Ascending aorta (tissue), 2 donors: ENCODE results near the gene KSR2. TPM values are rescaled to one million over a fixed set of nuclear protein-coding genes. Genes with fewer than 3 reads are reported as not detected.

Experiments used
- DNase-seq, 2 donors: peaks; one replicate each; pipeline ENCODE4 v3.0.0-alpha.2; 2019; ENCODE audit warnings: low spot score in 2 of 2
- H3K27ac ChIP-seq, 2 donors: fragments of 200-600 bp; sonication (generic); one replicate each; pipeline ENCODE4 v1.5.1; 2016 to 2017; ENCODE audit warnings: mild to moderate bottlenecking in 1 of 2
- H3K27me3 ChIP-seq: fragments of 200-600 bp; sonication (generic); one replicate; pipeline ENCODE4 v1.5.1; 2017
- H3K36me3 ChIP-seq, 2 donors: fragments of 200-600 bp; sonication (generic); one replicate each; pipeline ENCODE4 v1.5.1; 2016
- H3K4me1 ChIP-seq, 2 donors: fragments of 200-600 bp; sonication (generic); one replicate each; pipeline ENCODE4 v1.5.1; 2016 to 2017; ENCODE audit warnings: mild to moderate bottlenecking in 1 of 2
- H3K4me3 ChIP-seq, 2 donors: fragments of 200-600 bp; sonication (generic); one replicate each; pipeline ENCODE4 v1.5.1; 2016 to 2017; ENCODE audit warnings: mild to moderate bottlenecking in 1 of 2
- H3K9me3 ChIP-seq, 2 donors: fragments of 200-600 bp; sonication (generic); one replicate each; pipeline ENCODE4 v1.5.1; 2016
- intact Hi-C: fragments of 100-400 bp; cut with DNase I; formaldehyde crosslinking; loops from one replicate; pipeline ENCODE4 v1.15.1; 2023
- total RNA-seq: library from RNA; depleted of rRNA; stranded (reverse); fragments of >200 nt; gene quantifications from one replicate; pipeline ENCODE4 v1.1.0, GENCODE V29; 2016
- TF ChIP-seq, protein P1 (sequence below), 3 experiments: fragments of 200-600 bp in 2 of 3; fragments of 450-650 bp in 1 of 3; sonication (generic) in 2 of 3; IDR thresholded peaks; one replicate each; pipeline ENCODE4 v1.5.1; 2016 to 2019; ENCODE audit warnings: antibody characterized with exemption in 3 of 3, mild to moderate bottlenecking in 1 of 3, moderate library complexity in 1 of 3

KSR2 gene
- total RNA-seq, 1 donor from 2014 or later: 0.11 TPM

DNA sequence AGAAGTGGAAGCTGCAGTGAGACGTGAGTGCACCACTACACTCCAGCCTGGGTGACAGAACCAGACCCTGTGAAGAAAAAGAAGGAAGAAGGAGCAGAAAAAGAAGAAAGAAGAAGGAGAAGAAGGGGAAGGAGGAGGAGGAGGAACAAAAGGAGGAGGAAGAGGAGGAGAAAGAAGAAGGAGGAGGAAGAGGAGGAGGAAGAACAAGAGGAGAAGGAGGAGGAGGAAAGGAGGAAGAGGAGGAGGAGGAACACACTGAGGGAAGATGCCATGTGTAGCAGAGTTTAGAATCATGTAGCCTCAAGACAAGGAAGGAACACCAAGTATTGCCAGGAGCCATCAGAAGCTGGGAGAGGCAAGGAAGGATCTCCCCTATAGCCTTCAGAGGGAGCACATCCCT, 241.5 kb downstream of the KSR2 start:
- Histone ChIP-seq H3K9me3 (no peaks in the 10 kb centered on the region), H3K27ac (no peak overlapping the region), H3K27me3 (no peaks in the 10 kb centered on the region), H3K36me3 (no peaks in the 10 kb centered on the region), H3K4me3 (no peak overlapping the region), H3K4me1 (no peaks in the 10 kb centered on the region)
- DNase-seq: no peak
- intact Hi-C loops: no loop called here
- TF ChIP-seq, protein P1, sequence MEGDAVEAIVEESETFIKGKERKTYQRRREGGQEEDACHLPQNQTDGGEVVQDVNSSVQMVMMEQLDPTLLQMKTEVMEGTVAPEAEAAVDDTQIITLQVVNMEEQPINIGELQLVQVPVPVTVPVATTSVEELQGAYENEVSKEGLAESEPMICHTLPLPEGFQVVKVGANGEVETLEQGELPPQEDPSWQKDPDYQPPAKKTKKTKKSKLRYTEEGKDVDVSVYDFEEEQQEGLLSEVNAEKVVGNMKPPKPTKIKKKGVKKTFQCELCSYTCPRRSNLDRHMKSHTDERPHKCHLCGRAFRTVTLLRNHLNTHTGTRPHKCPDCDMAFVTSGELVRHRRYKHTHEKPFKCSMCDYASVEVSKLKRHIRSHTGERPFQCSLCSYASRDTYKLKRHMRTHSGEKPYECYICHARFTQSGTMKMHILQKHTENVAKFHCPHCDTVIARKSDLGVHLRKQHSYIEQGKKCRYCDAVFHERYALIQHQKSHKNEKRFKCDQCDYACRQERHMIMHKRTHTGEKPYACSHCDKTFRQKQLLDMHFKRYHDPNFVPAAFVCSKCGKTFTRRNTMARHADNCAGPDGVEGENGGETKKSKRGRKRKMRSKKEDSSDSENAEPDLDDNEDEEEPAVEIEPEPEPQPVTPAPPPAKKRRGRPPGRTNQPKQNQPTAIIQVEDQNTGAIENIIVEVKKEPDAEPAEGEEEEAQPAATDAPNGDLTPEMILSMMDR (IDR thresholded peaks at IDR 0.05): no peak

DNA sequence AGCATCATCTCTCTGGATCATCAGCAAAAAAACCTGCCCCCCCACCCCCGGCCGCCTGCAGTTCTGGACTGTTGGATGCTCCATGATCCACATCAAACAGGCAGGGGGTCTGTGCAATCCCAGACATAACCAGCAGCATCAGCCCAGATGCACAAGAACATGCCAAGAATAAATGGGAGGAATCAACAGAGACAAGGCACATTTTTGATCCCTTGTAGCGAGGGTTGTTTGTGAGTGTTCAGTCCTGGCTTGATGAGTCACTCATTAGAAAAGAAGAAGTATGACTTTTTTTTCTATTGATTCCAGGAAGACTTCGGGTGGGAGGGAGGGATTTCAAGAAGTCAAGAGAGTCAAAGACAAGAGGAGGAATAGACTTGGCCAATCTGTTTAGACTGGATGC, 244.2 kb downstream of the KSR2 start:
- Histone ChIP-seq H3K36me3 (no peaks in the 10 kb centered on the region), H3K27ac (no peak overlapping the region), H3K9me3 (no peaks in the 10 kb centered on the region), H3K4me1 (no peaks in the 10 kb centered on the region), H3K4me3 (no peak overlapping the region), H3K27me3 (no peaks in the 10 kb centered on the region)
- intact Hi-C loops: no loop called here
- TF ChIP-seq, protein P1 (IDR thresholded peaks at IDR 0.05): no peak
- no peak for DNase-seq

DNA sequence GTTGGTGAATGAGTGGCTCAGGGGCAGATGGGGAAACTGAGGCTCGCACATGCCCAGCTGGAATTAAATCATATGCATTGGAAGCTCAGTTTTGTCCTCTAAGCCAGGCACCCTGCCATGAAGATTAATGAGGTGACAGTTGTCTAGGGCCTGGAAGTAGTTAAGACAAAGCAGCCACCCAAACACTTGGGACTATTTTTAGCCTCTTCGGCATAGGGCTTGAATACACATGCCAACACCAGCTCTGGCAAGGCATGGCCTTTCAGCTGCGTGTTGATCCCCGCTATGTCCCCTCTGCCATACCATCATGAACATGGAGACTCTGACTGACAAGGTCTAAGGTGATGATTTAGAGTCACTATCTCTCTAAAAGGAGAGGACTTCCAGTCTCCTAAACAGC, 250.2 kb downstream of the KSR2 start:
- no peak for DNase-seq
- no peak overlapping the region for H3K4me3 ChIP-seq
- TF ChIP-seq, protein P1 (IDR thresholded peaks at IDR 0.05): no peak
- no peak overlapping the region for H3K27ac ChIP-seq
- intact Hi-C loops: no loop called here
- H3K36me3 ChIP-seq: no peaks in the 10 kb centered on the region
- H3K9me3 ChIP-seq: no peaks in the 10 kb centered on the region
- H3K4me1 ChIP-seq: no peaks in the 10 kb centered on the region
- no peaks in the 10 kb centered on the region for H3K27me3 ChIP-seq

DNA sequence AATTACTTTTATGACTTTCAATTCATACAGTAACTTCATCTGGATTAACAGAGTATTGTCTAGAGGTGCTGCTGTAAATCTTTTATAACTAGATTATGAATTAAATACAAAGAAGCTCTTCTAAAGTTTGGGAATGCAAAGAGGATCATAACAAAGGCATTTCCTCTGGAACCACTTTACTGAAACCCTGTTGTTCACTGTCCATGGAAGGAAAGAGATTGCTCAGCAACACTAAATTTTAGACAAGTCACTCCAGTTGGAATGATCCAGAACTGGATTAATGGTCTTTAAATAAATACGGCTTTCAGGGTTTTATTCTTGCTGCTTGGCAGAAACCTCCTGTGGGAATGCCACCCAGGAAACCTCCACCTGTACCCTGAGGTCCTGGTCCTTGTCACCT, 250.6 kb downstream of the KSR2 start:
- H3K27me3 ChIP-seq: no peaks in the 10 kb centered on the region
- no peaks in the 10 kb centered on the region for H3K9me3 ChIP-seq
- intact Hi-C loops: no loop called here
- H3K36me3 ChIP-seq: no peaks in the 10 kb centered on the region
- TF ChIP-seq, protein P1 (IDR thresholded peaks at IDR 0.05): no peak
- no peak overlapping the region for H3K4me3 ChIP-seq
- H3K27ac ChIP-seq: no peak overlapping the region
- no peak for DNase-seq
- H3K4me1 ChIP-seq: no peaks in the 10 kb centered on the region

DNA sequence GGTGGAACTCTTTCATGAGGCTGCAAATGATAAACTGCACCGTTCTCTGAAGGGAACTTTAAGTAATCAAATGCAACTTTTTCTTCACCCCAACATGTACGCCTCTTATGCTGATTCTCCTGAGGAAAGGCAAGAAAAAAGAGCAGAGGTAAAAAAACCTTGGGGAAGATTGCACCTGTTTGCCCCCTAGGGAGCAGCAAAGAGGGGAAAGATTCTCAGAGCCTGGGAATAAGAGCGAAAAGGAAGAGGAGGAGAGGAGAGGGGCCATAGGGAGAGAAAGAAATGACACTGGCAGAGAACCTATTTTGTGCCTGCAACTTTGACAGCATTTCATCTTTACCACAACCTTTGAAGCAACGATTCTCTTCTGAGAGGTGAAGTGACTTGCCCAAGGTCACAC, 254.6 kb downstream of the KSR2 start:
- no peak for DNase-seq
- H3K4me1 ChIP-seq: no peaks in the 10 kb centered on the region
- no peak overlapping the region for H3K4me3 ChIP-seq
- H3K9me3 ChIP-seq: no peaks in the 10 kb centered on the region
- TF ChIP-seq, protein P1 (IDR thresholded peaks at IDR 0.05): no peak
- H3K27ac ChIP-seq: no peak overlapping the region
- H3K27me3 ChIP-seq: no peaks in the 10 kb centered on the region
- intact Hi-C loops: no loop called here
- H3K36me3 ChIP-seq: no peaks in the 10 kb centered on the region

DNA sequence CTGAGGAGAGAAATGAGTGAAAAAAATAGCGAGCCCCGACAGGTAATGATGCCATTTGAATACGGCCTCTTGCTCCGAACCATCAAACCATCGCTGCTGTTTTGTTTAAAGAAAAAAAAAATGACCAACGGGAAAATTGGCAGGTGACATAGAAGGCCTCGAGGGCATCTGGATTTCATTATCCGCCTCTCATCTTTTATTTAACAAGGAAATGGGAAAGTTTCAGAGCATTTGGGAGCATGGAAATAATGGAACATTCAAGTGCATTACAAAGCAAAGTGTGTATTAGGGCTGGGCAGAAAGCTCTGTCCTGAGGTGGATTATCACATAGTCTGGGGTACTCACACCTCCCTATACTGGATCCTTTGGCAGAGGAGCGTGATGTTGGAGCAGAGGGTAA, 258.7 kb downstream of the KSR2 start:
- TF ChIP-seq, protein P1 (IDR thresholded peaks at IDR 0.05): no peak
- no peak overlapping the region for H3K27ac ChIP-seq
- H3K9me3 ChIP-seq: no peaks in the 10 kb centered on the region
- DNase-seq: no peak
- H3K4me3 ChIP-seq: no peak overlapping the region
- no peaks in the 10 kb centered on the region for H3K4me1 ChIP-seq
- intact Hi-C loops: no loop called here
- H3K27me3 ChIP-seq: no peaks in the 10 kb centered on the region
- no peaks in the 10 kb centered on the region for H3K36me3 ChIP-seq
